Bronchial epithelial cell (primary cell): ENCODE results near the gene NTRK2. TPM values are rescaled to one million over a fixed set of nuclear protein-coding genes. Genes with fewer than 3 reads are reported as not detected.

Experiments used
- DNase-seq: peaks from one replicate; pipeline ENCODE4 v3.0.0-alpha.2; 2010; ENCODE audit warnings: low read depth
- FAIRE-seq: peaks from 2 replicates; lab custom pipeline; 2011; peaks lifted over from hg19 to GRCh38; lab: Jason Lieb, UNC
- H3K27me3 ChIP-seq: 2 replicates; pipeline ENCODE4 v1.5.1; 2011; ENCODE audit warnings: low read length; ENCODE audit not compliant: control insufficient read depth, insufficient read depth
- H3K36me3 ChIP-seq: 2 replicates; pipeline ENCODE4 v1.5.1; 2011; ENCODE audit warnings: low read length; ENCODE audit not compliant: control insufficient read depth, insufficient read depth
- H3K4me3 ChIP-seq: 2 replicates; pipeline ENCODE4 v1.5.1; 2011; ENCODE audit warnings: mild to moderate bottlenecking, low read depth, low read length, control low read depth
- CTCF ChIP-seq: IDR thresholded peaks from 2 replicates; pipeline ENCODE4 v1.5.1; 2011; ENCODE audit warnings: mild to moderate bottlenecking, moderate library complexity, low read length, control low read depth, inconsistent platforms; ENCODE audit not compliant: insufficient read depth, severe bottlenecking
- total RNA-seq: library from RNA; depleted of rRNA; stranded (reverse); fragments of >200 nt; gene quantifications from 2 replicates; pipeline ENCODE4 v1.2.1, GENCODE V29; 2014

The NTRK2 gene
- total RNA-seq, 1 donor from 2014 or later: not detected

GRCh38 chr9:84959339-84959738 is 289.8 kb downstream of the NTRK2 start:
- H3K4me3 ChIP-seq: no peak overlapping the region
- FAIRE-seq (no peak), DNase-seq (no peak)
- H3K36me3 ChIP-seq: no peaks in the 10 kb centered on the region
- no peak for TF ChIP-seq CTCF
- no peaks in the 10 kb centered on the region for H3K27me3 ChIP-seq

- no peak for TF ChIP-seq CTCF
- no peak for FAIRE-seq
- Histone ChIP-seq H3K27me3 (no peaks in the 10 kb centered on the region), H3K36me3 (no peaks in the 10 kb centered on the region), H3K4me3 (no peak overlapping the region)
- DNase-seq: no peak
Observed at GRCh38 chr9:84966876-84967830, 297.6 kb downstream of the NTRK2 start.

- TF ChIP-seq CTCF: no peak
- DNase-seq: peak; percentile 95
- no peaks in the 10 kb centered on the region for H3K36me3 ChIP-seq
- no peaks in the 10 kb centered on the region for H3K27me3 ChIP-seq
- H3K4me3 ChIP-seq: no peak overlapping the region
- FAIRE-seq: peak; percentile 32
Observed at GRCh38 chr9:84969084-84969483, 299.6 kb downstream of the NTRK2 start.

GRCh38 chr9:84969736-84970135 is 300.2 kb downstream of the NTRK2 start:
- DNase-seq (no peak), FAIRE-seq (no peak)
- TF ChIP-seq CTCF: no peak
- no peaks in the 10 kb centered on the region for H3K36me3 ChIP-seq
- H3K4me3 ChIP-seq: no peak overlapping the region
- no peaks in the 10 kb centered on the region for H3K27me3 ChIP-seq

GRCh38 chr9:84970432-84970831 is 300.9 kb downstream of the NTRK2 start:
- H3K36me3 ChIP-seq: no peaks in the 10 kb centered on the region
- peak; percentile 95 for DNase-seq
- no peak for TF ChIP-seq CTCF
- FAIRE-seq: no peak
- no peaks in the 10 kb centered on the region for H3K27me3 ChIP-seq
- no peak overlapping the region for H3K4me3 ChIP-seq
